HepG2 (cell line): ENCODE data around the gene TMIGD3. TPM values are rescaled to one million over a fixed set of nuclear protein-coding genes. Genes with fewer than 3 reads are reported as not detected.

Source experiments
- BORCS8-MEF2B ChIP-seq: sonication (generic); formaldehyde crosslinking; IDR thresholded peaks from 2 replicates; pipeline ENCODE4 v1.8.0; 2022; ENCODE audit warnings: mild to moderate bottlenecking, missing genetic modification reagents
- REXO4 ChIP-seq: sonication (generic); formaldehyde crosslinking; IDR thresholded peaks from 2 replicates; pipeline ENCODE4 v1.8.0; 2022; ENCODE audit warnings: missing genetic modification reagents, mild to moderate bottlenecking, borderline replicate concordance
- ZNF292 ChIP-seq: sonication (generic); formaldehyde crosslinking; IDR thresholded peaks from 2 replicates; pipeline ENCODE4 v1.8.1; 2022; ENCODE audit warnings: mild to moderate bottlenecking, low read depth, missing genetic modification reagents, borderline replicate concordance
- ZNF33A ChIP-seq: sonication (generic); formaldehyde crosslinking; IDR thresholded peaks from 2 replicates; pipeline ENCODE4 v1.5.1; 2020; ENCODE audit warnings: missing genetic modification reagents, mild to moderate bottlenecking, moderate library complexity, borderline replicate concordance
- polyA plus RNA-seq, 8 experiments: library from polyadenylated mRNA; depleted of rRNA in 3 of 8; stranded (reverse) in 7 of 8; unstranded in 1 of 8; fragments of >200 nt; fragmentation: Illumina TruSeq in 4 of 8; extraction: Trizol in 4 of 8; gene quantifications; 2 replicates each; pipeline versions ENCODE4 v1.2.1 to v1.2.3, GENCODE V29; 2011 to 2016; ENCODE audit warnings: low read depth in 4 of 8, missing spikeins in 1 of 8, mixed read lengths in 1 of 8; ENCODE audit not compliant: insufficient read depth in 1 of 8
- total RNA-seq, 5 experiments: library from RNA; depleted of rRNA; stranded (reverse); fragments of >200 nt; fragmentation: Illumina TruSeq; extraction: Trizol; gene quantifications; 2 replicates each; pipeline ENCODE4 v1.2.3, GENCODE V29; 2016; ENCODE audit warnings: low read depth in 1 of 5
- TF ChIP-seq, protein P1 (sequence below): sonication (generic); formaldehyde crosslinking; conservative IDR thresholded peaks from 2 replicates; pipeline ENCODE4 v1.8.0; 2022; ENCODE audit warnings: mild to moderate bottlenecking, moderate library complexity, missing genetic modification reagents
- TF ChIP-seq, protein P2 (sequence below): sonication (generic); formaldehyde crosslinking; IDR thresholded peaks from 2 replicates; pipeline ENCODE4 v1.4.0; 2020; ENCODE audit warnings: missing genetic modification reagents, borderline replicate concordance
- TF ChIP-seq, protein P3 (sequence below): sonication (generic); formaldehyde crosslinking; IDR thresholded peaks from 2 replicates; pipeline ENCODE4 v1.8.1; 2023; ENCODE audit warnings: missing genetic modification reagents, mild to moderate bottlenecking, borderline replicate concordance
- TF ChIP-seq, protein P4 (sequence below): sonication (generic); formaldehyde crosslinking; IDR thresholded peaks from 2 replicates; pipeline ENCODE4 v1.4.0; 2020; ENCODE audit warnings: missing genetic modification reagents, borderline replicate concordance

The TMIGD3 gene
- total and polyA plus RNA-seq, 2 of the 13 experiments (the other 11 are each of a cell fraction or from before 2014, with no cell fraction given): not detected

DNA sequence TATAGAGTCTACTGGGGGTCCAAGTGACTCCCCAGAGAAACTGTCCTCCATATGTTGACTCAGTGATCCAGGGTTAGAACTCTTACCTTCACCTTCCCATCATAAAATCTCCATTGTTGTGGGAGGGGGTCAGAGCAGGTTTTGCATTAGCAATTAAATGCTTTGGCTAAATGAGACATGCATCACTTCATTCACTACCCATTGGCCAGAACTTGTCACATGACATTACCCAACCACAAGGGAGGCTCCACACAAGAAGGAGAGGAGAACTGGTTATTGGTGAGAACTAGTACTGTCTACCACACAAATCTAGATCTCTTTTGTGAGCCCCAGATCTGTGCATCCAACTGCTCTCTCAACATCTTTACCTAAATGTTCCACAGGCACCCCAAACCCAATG, 33.9 kb downstream of the TMIGD3 start (continued):
- TF ChIP-seq, protein P1, sequence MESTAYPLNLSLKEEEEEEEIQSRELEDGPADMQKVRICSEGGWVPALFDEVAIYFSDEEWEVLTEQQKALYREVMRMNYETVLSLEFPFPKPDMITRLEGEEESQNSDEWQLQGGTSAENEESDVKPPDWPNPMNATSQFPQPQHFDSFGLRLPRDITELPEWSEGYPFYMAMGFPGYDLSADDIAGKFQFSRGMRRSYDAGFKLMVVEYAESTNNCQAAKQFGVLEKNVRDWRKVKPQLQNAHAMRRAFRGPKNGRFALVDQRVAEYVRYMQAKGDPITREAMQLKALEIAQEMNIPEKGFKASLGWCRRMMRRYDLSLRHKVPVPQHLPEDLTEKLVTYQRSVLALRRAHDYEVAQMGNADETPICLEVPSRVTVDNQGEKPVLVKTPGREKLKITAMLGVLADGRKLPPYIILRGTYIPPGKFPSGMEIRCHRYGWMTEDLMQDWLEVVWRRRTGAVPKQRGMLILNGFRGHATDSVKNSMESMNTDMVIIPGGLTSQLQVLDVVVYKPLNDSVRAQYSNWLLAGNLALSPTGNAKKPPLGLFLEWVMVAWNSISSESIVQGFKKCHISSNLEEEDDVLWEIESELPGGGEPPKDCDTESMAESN (CRISPR knock-in tag): no peak
- no peak for TF ChIP-seq ZNF33A (CRISPR knock-in tag)
- no peak for TF ChIP-seq REXO4 (CRISPR knock-in tag)
- TF ChIP-seq, protein P2, sequence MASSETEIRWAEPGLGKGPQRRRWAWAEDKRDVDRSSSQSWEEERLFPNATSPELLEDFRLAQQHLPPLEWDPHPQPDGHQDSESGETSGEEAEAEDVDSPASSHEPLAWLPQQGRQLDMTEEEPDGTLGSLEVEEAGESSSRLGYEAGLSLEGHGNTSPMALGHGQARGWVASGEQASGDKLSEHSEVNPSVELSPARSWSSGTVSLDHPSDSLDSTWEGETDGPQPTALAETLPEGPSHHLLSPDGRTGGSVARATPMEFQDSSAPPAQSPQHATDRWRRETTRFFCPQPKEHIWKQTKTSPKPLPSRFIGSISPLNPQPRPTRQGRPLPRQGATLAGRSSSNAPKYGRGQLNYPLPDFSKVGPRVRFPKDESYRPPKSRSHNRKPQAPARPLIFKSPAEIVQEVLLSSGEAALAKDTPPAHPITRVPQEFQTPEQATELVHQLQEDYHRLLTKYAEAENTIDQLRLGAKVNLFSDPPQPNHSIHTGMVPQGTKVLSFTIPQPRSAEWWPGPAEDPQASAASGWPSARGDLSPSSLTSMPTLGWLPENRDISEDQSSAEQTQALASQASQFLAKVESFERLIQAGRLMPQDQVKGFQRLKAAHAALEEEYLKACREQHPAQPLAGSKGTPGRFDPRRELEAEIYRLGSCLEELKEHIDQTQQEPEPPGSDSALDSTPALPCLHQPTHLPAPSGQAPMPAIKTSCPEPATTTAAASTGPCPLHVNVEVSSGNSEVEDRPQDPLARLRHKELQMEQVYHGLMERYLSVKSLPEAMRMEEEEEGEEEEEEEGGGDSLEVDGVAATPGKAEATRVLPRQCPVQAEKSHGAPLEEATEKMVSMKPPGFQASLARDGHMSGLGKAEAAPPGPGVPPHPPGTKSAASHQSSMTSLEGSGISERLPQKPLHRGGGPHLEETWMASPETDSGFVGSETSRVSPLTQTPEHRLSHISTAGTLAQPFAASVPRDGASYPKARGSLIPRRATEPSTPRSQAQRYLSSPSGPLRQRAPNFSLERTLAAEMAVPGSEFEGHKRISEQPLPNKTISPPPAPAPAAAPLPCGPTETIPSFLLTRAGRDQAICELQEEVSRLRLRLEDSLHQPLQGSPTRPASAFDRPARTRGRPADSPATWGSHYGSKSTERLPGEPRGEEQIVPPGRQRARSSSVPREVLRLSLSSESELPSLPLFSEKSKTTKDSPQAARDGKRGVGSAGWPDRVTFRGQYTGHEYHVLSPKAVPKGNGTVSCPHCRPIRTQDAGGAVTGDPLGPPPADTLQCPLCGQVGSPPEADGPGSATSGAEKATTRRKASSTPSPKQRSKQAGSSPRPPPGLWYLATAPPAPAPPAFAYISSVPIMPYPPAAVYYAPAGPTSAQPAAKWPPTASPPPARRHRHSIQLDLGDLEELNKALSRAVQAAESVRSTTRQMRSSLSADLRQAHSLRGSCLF (CRISPR knock-in tag): no peak
- no peak for TF ChIP-seq ZNF292 (CRISPR knock-in tag)
- TF ChIP-seq, protein P3, sequence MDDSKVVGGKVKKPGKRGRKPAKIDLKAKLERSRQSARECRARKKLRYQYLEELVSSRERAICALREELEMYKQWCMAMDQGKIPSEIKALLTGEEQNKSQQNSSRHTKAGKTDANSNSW (CRISPR knock-in tag): no peak
- TF ChIP-seq, protein P4, sequence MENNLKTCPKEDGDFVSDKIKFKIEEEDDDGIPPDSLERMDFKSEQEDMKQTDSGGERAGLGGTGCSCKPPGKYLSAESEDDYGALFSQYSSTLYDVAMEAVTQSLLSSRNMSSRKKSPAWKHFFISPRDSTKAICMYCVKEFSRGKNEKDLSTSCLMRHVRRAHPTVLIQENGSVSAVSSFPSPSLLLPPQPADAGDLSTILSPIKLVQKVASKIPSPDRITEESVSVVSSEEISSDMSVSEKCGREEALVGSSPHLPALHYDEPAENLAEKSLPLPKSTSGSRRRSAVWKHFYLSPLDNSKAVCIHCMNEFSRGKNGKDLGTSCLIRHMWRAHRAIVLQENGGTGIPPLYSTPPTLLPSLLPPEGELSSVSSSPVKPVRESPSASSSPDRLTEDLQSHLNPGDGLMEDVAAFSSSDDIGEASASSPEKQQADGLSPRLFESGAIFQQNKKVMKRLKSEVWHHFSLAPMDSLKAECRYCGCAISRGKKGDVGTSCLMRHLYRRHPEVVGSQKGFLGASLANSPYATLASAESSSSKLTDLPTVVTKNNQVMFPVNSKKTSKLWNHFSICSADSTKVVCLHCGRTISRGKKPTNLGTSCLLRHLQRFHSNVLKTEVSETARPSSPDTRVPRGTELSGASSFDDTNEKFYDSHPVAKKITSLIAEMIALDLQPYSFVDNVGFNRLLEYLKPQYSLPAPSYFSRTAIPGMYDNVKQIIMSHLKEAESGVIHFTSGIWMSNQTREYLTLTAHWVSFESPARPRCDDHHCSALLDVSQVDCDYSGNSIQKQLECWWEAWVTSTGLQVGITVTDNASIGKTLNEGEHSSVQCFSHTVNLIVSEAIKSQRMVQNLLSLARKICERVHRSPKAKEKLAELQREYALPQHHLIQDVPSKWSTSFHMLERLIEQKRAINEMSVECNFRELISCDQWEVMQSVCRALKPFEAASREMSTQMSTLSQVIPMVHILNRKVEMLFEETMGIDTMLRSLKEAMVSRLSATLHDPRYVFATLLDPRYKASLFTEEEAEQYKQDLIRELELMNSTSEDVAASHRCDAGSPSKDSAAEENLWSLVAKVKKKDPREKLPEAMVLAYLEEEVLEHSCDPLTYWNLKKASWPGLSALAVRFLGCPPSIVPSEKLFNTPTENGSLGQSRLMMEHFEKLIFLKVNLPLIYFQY (CRISPR knock-in tag): no peak
- TF ChIP-seq BORCS8-MEF2B (CRISPR knock-in tag): no peak
